Stimulated activated naive CD8-positive, alpha-beta T cell treated with anti-CD3 and anti-CD28 coated beads, Interleukin-15, Interleukin-2, amounts not matched to agents 100 ng/mL and 50 ng/mL, for 24 hours (primary cell): Measurements from ENCODE around the gene SIAH1.
A peak's percentile ranks its signal among the peaks of the same experiment; 100 is the strongest.
"Not testable (repeated sequence)": the region's sequence is repeated elsewhere in the genome, so short reads cannot be mapped to it uniquely, and the experiment has no call there.

Source experiments
- H3K27ac Mint-ChIP-seq: one replicate; pipeline ENCODE4 v1.8.0; 2021; ENCODE audit warnings: mild to moderate bottlenecking, mixed read lengths
- H3K27me3 Mint-ChIP-seq: one replicate; pipeline ENCODE4 v1.8.0; 2021; ENCODE audit warnings: mixed read lengths
- H3K36me3 Mint-ChIP-seq: one replicate; pipeline ENCODE4 v1.8.0; 2021; ENCODE audit warnings: low read depth, mixed read lengths
- H3K4me1 Mint-ChIP-seq: one replicate; pipeline ENCODE4 v1.8.0; 2021; ENCODE audit warnings: low read depth, mixed read lengths
- H3K4me3 Mint-ChIP-seq: one replicate; pipeline ENCODE4 v1.8.0; 2021; ENCODE audit warnings: mild to moderate bottlenecking, mixed read lengths
- H3K9me3 Mint-ChIP-seq: one replicate; pipeline ENCODE4 v1.8.0; 2021; ENCODE audit warnings: mixed read lengths

Gene SIAH1, protein sequence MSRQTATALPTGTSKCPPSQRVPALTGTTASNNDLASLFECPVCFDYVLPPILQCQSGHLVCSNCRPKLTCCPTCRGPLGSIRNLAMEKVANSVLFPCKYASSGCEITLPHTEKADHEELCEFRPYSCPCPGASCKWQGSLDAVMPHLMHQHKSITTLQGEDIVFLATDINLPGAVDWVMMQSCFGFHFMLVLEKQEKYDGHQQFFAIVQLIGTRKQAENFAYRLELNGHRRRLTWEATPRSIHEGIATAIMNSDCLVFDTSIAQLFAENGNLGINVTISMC

DNA sequence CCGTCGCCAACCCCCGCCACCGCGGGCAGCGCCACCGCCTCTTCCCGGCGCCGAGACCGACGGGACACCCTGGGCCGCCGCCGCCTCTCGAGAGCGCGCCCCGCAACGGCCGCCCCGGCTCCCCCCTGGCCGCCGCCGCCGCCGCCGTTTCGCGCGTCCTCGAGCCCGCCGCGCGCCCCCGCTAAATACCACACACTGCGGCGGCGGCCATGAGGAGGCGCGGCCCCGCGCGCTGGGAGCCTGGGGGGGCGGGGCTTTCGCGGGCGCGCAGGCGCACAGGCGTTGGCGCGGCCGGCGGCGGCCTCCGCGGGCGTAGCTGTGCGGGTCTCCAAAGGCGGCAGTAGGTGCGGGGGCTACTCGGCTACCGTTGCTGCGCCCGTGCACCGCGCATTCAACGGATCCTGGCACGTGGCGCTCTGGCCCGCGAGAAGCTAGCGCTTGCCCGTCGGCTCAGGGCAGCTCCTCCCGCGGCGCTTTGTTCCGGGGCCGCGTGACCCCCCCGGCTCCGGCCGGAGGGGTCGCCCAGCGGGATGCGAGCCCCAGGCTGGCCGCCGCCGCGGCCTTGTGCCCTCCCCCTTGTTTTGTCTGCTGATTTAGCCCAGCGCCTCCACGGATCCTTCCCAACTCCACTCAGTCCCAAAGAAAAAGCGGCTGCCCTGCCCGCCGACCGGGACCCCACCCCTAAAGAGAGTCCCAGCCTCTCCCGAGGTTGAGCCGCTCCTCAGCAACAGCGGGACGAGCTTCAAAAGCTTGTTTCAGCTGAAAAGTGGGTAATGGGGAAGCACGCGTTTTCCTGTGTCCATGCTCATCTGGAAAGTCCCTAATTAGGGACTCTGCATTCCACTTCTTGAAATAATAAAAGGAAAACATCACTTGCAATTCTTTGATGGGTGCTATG lies at the start of gene SIAH1:
SIAH1 (minus strand) TSS at position 161 of the 898 bp plus-strand sequence. CDS start 22,985 bp downstream, outside the sequence.
- no peaks in the 10 kb centered on the region for H3K27me3 Mint-ChIP-seq
- H3K4me3 Mint-ChIP-seq = peak within 1 kb of the TSS; percentile 99
- H3K4me1 Mint-ChIP-seq = peaks cover 28% of the 10 kb centered on the region

DNA sequence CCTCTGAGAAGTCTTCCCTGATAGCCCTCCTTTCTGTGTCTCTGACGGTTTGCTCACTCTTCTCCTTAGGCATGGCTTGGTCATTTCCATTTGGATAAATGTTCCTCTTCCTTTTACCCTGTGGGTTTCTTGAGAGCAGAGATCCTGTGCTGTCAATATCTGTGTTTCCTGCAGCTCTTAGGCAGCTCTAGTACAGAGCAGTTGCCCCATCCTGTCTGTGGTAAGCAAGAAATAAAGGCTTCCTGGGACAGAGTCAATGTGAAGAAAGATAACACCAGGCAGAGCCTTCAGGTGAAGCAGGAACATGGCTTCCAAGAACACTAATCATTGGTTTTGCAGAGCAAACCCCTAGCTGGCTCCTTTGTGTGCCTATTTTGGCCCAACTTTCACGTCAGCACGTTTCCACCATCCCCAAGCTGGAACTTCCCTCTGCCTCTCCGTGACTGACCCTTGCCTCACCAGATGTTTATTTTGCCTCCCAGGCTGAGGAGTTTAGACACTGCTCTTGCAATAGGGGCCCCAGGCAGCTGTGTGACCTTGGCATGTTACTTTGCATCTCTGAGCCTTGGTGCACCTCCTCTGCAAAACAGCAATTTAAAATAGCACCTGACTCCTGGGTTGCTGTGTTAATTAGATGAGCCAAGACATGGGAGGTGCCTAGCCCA lies 49.6 kb upstream of the SIAH1 start:
- no peaks in the 10 kb centered on the region for H3K9me3 Mint-ChIP-seq
- no peaks in the 10 kb centered on the region for H3K27me3 Mint-ChIP-seq
- no peaks in the 10 kb centered on the region for H3K36me3 Mint-ChIP-seq
- H3K4me3 Mint-ChIP-seq = no peak overlapping the region
- H3K27ac Mint-ChIP-seq = no peak overlapping the region
- peaks cover 20% of the 10 kb centered on the region for H3K4me1 Mint-ChIP-seq

More for the DNA sequence above, at the start of gene SIAH1:
- Mint-ChIP-seq H3K27ac (peak within 1 kb of the TSS; percentile 96), H3K9me3 (no peaks in the 10 kb centered on the region), H3K36me3 (peaks cover 13% of the 10 kb centered on the region)

DNA sequence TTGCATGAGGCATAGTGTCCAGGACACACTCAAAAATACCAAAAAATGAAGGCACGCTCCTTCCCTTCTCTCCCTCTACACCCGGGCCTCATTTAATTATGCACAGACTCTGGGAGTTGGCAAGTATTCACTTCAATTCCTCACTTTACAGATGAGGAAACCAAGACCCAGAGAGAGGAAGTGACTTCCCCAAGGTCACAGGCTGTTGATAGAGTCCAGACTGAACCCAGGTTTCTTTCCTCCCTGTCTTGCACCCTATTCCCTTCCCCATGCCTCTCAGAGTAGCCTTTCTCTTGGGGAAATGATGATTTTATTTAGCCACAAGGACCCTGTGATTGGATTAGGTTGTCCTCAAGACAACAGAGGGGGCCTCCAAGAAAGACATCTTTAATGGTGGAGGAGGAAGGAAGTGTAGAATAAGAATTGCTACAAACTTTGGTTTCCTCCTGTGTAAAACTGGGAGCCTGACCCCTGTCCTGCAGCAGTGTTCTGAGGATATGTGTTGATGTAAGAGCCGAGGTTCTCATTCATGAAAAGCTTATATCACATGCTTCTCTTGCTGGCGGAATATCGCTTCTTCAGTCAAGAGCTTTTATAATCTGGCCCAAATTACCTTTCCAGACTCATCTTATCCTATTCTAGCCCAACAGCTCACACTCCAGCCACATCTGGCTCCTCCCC lies 48.8 kb upstream of the SIAH1 start:
- no peaks in the 10 kb centered on the region for H3K9me3 Mint-ChIP-seq
- no peaks in the 10 kb centered on the region for H3K27me3 Mint-ChIP-seq
- peaks cover 20% of the 10 kb centered on the region for H3K4me1 Mint-ChIP-seq
- no peak overlapping the region for H3K4me3 Mint-ChIP-seq
- no peak overlapping the region for H3K27ac Mint-ChIP-seq
- H3K36me3 Mint-ChIP-seq = no peaks in the 10 kb centered on the region

DNA sequence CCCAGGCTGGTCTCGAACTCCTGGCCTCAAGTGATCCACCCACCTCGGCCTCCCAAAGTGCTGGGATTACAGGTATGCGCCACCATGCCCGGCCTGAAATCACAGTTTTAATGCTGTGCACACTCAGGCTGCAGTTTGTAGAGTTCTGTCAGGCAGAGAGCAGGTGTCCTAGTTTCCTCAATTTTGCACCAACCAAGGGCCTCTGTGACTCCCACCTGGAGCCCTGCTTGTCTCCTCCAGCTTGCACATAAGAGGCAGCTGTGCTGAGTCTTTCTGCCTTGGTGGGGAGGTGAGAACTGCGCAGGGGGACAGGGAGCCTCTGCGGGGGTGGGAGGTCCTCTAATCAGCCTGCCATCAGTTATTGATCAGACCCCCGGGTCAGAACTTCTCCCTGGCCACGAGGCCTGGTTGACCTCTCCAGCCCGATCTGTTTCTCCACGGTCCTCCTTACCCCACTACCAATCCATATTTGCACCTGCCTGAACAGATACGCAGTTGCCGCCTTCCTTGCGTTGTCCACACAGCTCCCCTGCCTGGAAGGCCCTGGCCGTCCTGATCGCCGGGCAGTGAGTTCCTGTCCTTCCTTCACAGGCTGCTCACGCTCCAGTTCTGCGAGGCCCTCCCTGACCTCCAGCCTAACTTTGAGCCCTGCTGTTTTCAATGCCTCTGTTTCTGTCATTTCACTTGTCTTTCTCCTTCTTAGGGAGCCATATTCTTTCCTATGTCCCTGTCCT lies 48.1 kb upstream of the SIAH1 start:
- Mint-ChIP-seq H3K27me3 (no peaks in the 10 kb centered on the region), H3K27ac (no peak overlapping the region), H3K9me3 (no peaks in the 10 kb centered on the region), H3K4me1 (peaks cover 20% of the 10 kb centered on the region), H3K4me3 (no peak overlapping the region), H3K36me3 (no peaks in the 10 kb centered on the region)

DNA sequence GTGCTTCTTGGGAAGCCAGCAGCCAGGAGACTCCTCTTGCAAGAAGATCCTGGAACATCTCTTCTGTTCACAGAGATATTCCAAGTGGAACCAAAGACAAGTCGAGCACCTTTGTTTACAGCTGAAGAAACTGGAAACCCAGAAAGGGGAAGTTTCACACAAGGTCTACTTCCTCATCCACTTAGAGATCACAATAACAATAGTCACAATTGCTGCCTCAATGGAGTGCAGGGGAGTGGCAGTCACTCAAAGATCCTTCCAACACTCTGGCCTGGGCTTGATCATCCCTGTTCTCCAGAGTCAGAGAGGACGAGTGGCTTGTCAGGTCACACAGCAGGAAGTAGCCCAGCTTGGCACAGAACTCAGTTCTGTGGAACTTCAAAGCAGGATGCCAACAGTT lies 46.9 kb upstream of the SIAH1 start:
- H3K4me3 Mint-ChIP-seq = no peak overlapping the region
- H3K4me1 Mint-ChIP-seq = peaks cover 20% of the 10 kb centered on the region
- no peak overlapping the region for H3K27ac Mint-ChIP-seq
- no peaks in the 10 kb centered on the region for H3K9me3 Mint-ChIP-seq
- H3K27me3 Mint-ChIP-seq = no peaks in the 10 kb centered on the region
- H3K36me3 Mint-ChIP-seq = no peaks in the 10 kb centered on the region

DNA sequence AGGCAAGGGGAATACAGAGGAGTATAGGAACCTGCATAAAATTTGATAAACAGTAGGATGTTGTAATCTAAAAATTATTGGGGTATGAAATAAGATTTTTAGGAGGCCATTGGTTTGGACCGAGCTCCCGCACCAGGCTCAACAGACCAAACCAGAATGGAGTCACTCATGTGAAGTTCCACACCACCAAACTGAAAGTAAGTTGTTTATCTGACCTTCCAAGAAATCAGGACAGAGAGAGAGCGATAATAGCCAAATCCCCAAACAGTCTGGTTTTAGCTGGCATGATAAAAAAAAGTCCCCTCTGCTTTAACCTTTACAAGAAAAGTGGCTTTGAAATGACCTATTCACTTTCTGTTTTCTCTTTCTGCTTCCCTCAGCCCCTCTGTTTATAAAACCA lies 45.7 kb upstream of the SIAH1 start:
- Mint-ChIP-seq H3K27ac (peak overlapping the region; percentile 34), H3K4me3 (no peak overlapping the region), H3K9me3 (no peaks in the 10 kb centered on the region), H3K4me1 (peaks cover 24% of the 10 kb centered on the region), H3K36me3 (no peaks in the 10 kb centered on the region), H3K27me3 (no peaks in the 10 kb centered on the region)

DNA sequence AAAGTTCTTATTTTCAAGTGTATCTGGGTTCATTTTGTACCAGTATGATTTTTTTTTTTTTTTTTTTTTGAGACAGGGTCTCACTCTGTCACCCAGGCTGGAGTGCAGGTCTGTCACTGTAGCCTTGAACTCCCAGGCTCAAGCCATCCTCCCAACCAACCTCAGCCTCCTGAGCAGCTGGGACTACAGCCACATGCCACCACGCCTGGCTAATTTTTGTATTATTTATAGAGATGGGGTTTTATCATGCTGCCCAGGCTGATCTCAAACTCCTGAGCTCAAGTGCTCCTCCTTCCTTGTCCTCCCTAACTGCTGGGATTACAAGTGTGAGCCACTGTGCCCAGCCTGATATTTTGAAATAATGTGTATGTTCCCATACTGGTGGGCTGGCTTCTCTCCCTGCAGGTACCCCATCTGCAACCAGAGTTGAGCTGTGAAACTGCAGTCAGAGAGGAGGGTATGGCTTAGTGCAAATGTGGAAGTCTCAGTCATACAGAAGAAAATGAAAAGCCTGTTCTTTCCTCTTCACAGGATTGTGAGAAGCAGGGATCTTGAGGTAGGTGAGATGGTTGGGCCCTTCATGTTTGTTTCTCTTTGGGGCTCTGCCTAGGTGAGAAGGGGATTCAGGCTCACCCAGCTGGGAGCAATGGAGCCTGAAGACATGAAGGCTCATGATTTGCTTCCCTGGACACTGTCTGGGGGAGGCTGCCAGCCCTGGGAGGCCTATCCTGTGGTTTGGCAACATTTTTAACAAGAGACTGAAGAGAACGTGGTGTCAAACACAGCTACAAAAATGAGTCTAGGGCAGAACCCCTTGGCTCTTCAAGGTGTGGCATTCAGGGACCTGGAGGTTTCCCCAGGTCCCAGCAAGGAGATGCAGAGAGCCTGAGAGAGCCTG lies 41.3 kb upstream of the SIAH1 start:
- Mint-ChIP-seq H3K4me1 (peaks cover 5% of the 10 kb centered on the region), H3K27ac (peak overlapping the region; percentile 23), H3K27me3 (no peaks in the 10 kb centered on the region), H3K9me3 (no peaks in the 10 kb centered on the region), H3K36me3 (no peaks in the 10 kb centered on the region), H3K4me3 (no peak overlapping the region)

DNA sequence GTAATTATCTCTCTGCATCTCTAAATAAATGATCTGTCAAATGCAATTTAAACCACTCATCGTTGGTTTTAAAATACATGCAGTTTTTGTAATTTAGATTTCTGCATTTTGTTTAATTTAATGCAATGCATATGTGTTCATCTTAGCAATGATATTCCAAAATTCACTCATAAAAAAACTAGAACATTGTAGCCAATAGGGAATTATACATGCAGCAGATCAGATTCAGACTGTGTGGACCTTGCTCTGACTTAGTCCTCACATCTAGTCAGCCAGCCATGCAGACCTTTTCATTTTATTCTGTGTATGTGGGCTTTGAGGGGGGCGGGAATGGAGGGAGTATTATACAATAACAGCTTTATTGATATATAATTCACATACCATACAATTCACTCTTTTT lies 37.3 kb upstream of the SIAH1 start:
- no peaks in the 10 kb centered on the region for H3K27me3 Mint-ChIP-seq
- H3K27ac Mint-ChIP-seq = no peak overlapping the region
- no peaks in the 10 kb centered on the region for H3K9me3 Mint-ChIP-seq
- no peaks in the 10 kb centered on the region for H3K36me3 Mint-ChIP-seq
- peaks cover 4% of the 10 kb centered on the region for H3K4me1 Mint-ChIP-seq
- H3K4me3 Mint-ChIP-seq = no peak overlapping the region

DNA sequence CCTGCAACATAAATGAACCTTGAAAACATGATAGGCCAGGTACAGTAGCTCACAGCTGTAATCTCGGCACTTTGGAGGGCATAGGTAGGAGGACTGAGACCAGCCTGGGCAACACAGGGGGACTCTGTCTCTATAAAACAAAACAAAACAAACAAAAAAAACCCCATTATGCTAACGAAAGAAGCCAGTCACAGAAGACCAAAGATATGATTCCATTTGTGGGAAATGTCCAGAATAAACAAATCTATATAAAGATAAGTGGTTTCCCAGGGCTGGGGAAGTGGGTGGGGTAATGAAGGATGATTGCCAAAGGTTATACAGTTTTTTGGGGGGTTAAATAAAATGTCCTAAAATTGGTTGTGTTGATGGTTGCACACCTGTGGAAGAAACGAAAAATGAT lies 36.5 kb upstream of the SIAH1 start:
- H3K4me3 Mint-ChIP-seq = no peak overlapping the region
- H3K9me3 Mint-ChIP-seq = no peaks in the 10 kb centered on the region
- H3K36me3 Mint-ChIP-seq = no peaks in the 10 kb centered on the region
- peaks cover 4% of the 10 kb centered on the region for H3K4me1 Mint-ChIP-seq
- no peak overlapping the region for H3K27ac Mint-ChIP-seq
- no peaks in the 10 kb centered on the region for H3K27me3 Mint-ChIP-seq

DNA sequence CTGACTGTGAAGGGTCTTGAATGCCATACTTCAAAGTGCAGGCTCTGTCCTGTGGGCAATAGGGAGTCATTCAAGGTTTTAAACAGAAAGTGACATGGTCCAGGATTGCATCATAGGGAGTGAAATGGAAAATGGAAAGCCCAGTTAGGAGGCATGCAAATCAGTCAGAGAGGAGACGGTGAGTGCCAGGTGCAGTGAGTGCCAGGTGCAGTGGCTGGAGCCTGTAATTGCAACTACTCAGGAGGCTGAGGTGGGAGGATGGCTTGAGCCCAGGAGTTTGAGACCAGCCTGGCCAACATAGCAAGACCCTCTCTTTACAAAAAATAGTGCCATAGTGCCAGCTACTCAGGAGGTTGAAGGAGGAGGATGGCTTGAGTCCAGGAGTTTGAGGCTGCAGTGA lies 35.2 kb upstream of the SIAH1 start:
- no peak overlapping the region for H3K27ac Mint-ChIP-seq

DNA sequence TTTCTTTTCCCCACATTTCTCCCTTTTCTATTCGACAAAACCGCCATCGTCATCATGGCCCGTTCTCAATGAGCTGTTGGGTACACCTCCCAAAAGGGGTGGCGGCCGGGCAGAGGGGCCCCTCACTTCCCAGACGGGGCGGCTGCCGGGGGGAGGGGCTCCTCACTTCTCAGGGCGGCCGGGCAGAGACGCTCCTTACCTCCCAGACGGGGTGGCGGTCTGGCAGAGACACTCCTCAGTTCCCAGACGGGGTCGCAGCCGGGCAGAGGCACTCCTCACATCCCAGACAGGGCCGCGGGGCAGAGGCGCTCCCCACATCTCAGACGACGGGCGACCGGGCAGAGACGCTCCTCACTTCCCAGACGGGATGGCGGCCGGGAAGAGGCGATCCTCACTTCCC lies 31.4 kb upstream of the SIAH1 start:
- not testable (repeated sequence) for H3K27ac Mint-ChIP-seq, H3K4me1 Mint-ChIP-seq, H3K9me3 Mint-ChIP-seq, H3K4me3 Mint-ChIP-seq, H3K27me3 Mint-ChIP-seq, H3K36me3 Mint-ChIP-seq

More for the DNA sequence above, 35.2 kb upstream of the SIAH1 start:
- Mint-ChIP-seq H3K9me3 (no peaks in the 10 kb centered on the region), H3K4me1 (no peaks in the 10 kb centered on the region), H3K36me3 (no peaks in the 10 kb centered on the region), H3K4me3 (no peak overlapping the region), H3K27me3 (no peaks in the 10 kb centered on the region)

DNA sequence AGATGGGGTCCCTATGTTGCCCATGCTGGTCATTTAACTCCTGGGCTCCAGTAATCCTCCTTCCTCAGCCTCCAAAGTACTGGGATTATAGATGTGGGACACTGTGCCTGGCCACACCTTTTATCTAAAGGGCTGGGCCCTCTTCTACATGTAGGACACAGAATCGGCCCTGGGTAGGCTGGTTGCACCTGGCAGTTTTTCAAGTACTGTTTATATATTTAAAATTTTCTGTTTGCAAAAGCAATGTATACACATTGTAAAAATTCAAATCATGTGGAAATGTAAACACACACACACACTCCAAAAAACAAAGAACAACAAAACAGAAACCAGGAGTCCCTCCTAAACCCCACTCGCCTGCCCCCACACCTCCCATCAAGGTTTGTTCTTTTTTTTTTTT lies 28.1 kb upstream of the SIAH1 start:
- H3K4me3 Mint-ChIP-seq = no peak overlapping the region
- H3K27me3 Mint-ChIP-seq = no peaks in the 10 kb centered on the region
- H3K4me1 Mint-ChIP-seq = peaks cover 10% of the 10 kb centered on the region
- H3K9me3 Mint-ChIP-seq = no peaks in the 10 kb centered on the region
- H3K36me3 Mint-ChIP-seq = no peaks in the 10 kb centered on the region
- no peak overlapping the region for H3K27ac Mint-ChIP-seq

DNA sequence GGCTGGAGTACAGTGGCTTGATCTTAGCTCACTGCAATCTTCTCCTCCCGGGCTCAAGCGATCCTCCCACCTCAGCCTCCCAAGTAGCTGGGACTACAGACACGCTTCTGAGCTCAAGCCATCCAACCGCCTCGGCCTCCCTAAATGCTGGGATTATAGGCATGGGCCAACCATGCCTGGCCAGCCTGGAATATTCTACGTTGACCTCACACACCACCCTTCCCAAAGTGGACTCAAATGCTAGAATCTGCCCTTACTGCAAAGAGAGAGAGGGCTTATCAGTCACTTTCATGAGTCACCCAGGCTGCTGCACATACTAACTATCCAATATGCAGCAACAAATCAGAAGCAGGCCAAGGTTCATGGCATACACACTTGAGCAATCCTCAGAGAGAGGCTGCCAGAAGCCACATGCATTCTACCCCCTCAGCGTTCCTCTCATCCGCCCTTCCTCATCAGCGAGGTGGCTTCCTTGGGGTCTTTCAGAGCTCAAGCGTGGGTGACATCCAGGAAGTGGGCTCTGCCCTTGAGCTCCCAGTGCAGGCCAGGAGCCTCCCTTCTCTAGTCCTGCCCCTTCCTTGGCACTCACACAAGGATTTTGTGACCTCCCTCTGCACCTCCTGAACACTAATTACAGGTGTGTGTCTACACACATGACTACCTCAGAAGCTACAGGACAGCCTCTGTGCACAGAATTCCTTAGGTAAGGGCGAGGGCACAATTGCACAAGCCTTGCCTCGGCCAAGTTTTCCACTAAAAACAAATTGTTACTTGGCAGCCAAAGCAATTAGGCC lies 24.8 kb upstream of the SIAH1 start:
- no peak overlapping the region for H3K4me3 Mint-ChIP-seq
- no peaks in the 10 kb centered on the region for H3K27me3 Mint-ChIP-seq
- H3K4me1 Mint-ChIP-seq = peaks cover 10% of the 10 kb centered on the region
- no peaks in the 10 kb centered on the region for H3K9me3 Mint-ChIP-seq
- H3K36me3 Mint-ChIP-seq = no peaks in the 10 kb centered on the region
- H3K27ac Mint-ChIP-seq = peak overlapping the region; percentile 6
